CD4-positive, alpha-beta T cell treated with Interleukin-6 for 4 hours (primary cell): ENCODE results near the gene USP11.

Source experiments
- DNase-seq: peaks from one replicate; pipeline ENCODE4 v3.0.0-alpha.2; 2020; ENCODE audit warnings: mixed read lengths

Gene USP11

GRCh38 chrX:47232803-47233332 lies at the start of gene USP11:
Gene USP11 (plus strand): TSS chrX:47233009. CDS start chrX:47233044, 35 bp downstream.
- peak; percentile 38 for DNase-seq

- DNase-seq = no peak
Observed at GRCh38 chrX:47184486-47184885, 48.3 kb upstream of the USP11 start.

GRCh38 chrX:47185241-47185640 lies 47.6 kb upstream of the USP11 start:
- DNase-seq = no peak

DNA sequence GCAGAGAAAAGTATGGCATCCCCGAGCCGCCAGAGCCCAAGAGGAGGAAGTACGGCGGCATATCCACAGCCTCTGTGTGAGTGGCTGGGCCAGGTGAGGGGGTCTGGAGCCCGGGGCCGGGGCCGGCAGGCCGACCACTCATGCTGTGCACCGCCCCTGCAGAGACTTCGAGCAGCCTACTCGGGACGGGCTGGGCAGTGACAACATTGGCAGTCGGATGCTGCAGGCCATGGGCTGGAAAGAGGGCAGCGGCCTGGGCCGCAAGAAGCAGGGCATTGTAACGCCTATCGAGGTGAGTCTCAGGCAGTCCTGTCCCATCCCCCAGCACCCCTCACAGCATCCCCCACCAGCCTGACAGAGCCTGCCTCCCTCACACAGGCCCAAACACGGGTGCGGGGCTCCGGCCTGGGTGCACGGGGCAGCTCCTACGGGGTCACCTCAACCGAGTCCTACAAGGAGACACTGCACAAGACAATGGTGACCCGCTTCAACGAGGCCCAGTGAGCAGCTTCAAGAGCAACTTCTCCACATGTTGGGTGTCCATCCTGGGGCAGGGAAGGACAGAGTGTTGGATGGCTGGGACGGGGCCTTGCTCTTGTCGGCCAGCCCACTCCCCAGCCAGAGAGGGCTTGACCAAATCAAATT lies 46.6 kb upstream of the USP11 start:
- no peak for DNase-seq

DNA sequence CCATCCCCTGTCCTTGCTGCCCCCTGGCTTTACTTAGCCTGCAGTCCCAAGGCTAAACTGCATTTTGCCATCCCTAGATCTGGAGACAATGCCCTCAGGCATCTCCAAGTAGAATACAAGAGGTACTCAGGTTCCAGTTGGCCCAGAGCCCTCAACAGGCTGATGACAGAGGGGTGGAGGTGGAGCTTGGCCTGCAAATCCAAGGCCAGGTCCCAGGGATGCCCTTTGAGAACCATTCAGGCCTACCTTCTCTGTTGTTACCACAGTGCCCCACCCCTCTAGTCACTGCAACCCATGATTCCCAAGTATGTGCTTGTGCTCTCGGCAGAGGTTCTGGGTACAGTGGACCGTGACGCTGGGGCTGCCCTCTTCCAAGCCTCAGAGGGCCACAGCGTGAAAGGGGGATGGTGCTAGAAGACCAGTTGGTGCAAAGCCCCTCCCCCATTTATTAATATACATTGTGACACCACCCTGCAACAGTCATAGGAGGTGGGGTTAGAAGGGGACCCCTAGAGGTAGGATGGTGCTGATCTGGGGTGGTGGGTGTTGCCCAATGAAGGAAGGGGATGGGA lies 45.6 kb upstream of the USP11 start:
- DNase-seq = no peak

DNA sequence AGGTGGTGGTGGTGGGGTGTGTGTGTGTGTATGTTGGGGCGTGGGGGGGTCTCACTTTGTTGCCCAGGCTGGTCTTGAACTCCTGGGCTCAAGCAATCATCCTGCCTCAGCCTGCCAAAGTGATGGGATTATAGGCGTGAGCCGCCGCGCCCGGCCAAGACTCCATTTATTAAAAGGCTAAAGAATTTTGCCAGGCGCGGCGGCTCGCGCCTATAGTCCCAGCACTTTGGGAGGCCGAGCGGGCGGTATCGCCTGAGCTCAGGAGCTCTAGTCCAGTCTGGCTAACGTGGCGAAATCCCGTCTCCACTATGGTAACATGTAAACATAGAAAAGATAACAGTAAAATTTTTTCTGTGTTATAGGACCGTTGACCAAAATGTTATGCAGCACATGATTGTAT lies 42.9 kb upstream of the USP11 start:
- no peak for DNase-seq

GRCh38 chrX:47190445-47191269 lies 42.2 kb upstream of the USP11 start:
- peak; percentile 86 for DNase-seq

DNA sequence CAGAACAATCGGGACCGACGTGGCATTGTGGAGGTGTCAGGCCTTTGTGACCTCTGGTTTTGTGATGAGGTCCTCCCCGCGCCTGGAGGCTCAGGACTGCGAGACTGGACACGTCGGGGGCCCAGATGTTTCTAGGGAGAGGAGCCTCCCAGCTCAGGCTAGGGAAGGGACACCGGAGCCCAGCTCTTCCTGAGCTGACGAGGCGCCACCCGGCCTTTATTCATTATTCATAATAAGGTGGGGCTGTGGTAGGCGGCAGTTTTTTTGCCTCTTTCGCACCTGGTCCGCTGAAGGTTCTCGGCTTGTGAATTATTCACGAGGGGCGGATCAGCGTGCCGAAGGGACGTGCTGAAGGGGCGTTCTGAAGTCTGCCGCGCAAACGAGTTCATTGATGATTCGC lies 41.5 kb upstream of the USP11 start:
- DNase-seq = peak; percentile 63

GRCh38 chrX:47191806-47192401 lies 40.9 kb upstream of the USP11 start:
- DNase-seq = no peak

- peak; percentile 98 for DNase-seq
Observed at GRCh38 chrX:47193475-47194193, 39.2 kb upstream of the USP11 start, which contains the start of gene UBA1. Gene UBA1 (plus strand): TSS chrX:47193829. CDS start chrX:47198803, 4,974 bp downstream.

DNA sequence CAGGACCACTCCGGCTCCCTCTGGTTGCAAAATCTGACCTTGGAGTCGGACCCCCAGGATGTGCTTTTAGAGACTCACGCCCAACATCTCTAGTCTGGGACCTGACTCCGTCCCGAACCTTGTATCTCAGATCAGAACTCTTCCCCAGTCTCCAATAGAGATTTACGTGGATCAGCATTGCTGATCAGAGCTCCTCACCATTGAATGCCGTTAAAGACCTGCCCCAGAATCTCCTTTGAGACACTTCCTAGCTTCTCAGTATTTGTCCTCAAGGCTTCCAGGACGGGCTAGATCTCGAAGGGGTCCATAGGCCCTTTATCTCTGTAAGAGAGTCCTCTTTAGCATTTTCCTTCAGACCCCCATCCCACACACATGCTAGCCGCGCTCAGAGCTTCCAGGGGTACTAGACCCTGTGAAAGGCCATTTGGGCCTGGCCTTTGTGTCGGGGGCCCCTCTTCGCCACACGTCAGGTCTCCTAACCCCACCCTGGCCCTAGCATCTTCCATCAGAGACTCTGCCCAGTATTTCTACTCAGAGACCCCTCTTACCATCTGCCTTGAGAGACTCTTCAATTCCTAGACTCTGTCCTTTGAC lies 38.5 kb upstream of the USP11 start:
- DNase-seq = no peak

GRCh38 chrX:47196098-47196497 lies 36.7 kb upstream of the USP11 start:
- no peak for DNase-seq

DNA sequence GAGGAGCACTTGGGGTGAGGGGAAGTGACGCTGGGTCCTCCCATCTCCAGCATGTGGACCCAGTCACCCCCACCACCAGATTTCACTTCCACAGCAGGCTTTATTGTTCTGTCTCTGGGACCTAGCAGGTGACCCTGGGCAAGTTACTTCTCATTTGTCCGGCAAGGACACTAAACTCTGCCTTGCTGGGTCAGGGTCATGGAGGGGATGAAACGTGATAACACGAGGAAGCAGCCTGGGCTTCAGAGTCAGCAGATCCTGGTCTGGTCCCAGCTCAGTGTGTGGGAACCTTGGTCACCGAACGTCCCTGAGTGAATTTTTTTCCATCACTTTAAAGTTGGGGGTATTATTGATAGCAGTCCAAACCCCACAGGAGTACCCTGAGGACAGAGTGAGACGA lies 35.3 kb upstream of the USP11 start:
- no peak for DNase-seq

- DNase-seq = no peak
Observed at GRCh38 chrX:47198026-47198686, 34.7 kb upstream of the USP11 start.

DNA sequence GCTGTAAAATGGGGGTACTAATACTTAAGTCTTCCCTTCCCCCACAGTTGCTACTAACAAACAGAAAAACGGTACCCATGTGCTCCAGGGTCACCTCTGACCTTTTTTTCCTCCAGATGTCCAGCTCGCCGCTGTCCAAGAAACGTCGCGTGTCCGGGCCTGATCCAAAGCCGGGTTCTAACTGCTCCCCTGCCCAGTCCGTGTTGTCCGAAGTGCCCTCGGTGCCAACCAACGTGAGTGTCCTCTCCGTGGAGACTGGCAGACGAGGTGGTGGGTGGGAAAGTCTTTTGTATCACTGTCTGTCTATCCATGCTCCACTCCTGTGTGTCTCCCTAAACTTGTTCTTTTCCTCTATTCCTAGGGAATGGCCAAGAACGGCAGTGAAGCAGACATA lies 34.1 kb upstream of the USP11 start:
- no peak for DNase-seq

DNA sequence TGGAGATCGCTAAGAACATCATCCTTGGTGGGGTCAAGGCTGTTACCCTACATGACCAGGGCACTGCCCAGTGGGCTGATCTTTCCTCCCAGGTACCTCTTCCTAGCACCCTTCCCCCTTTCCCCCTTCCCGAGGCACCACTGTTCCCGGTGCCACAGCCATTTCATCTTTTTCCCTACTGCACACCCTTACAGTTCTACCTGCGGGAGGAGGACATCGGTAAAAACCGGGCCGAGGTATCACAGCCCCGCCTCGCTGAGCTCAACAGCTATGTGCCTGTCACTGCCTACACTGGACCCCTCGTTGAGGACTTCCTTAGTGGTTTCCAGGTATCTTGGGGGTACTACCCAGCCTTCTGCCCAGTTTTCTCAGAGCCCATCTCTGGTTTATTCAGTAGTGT lies 33.5 kb upstream of the USP11 start:
- DNase-seq = no peak

DNA sequence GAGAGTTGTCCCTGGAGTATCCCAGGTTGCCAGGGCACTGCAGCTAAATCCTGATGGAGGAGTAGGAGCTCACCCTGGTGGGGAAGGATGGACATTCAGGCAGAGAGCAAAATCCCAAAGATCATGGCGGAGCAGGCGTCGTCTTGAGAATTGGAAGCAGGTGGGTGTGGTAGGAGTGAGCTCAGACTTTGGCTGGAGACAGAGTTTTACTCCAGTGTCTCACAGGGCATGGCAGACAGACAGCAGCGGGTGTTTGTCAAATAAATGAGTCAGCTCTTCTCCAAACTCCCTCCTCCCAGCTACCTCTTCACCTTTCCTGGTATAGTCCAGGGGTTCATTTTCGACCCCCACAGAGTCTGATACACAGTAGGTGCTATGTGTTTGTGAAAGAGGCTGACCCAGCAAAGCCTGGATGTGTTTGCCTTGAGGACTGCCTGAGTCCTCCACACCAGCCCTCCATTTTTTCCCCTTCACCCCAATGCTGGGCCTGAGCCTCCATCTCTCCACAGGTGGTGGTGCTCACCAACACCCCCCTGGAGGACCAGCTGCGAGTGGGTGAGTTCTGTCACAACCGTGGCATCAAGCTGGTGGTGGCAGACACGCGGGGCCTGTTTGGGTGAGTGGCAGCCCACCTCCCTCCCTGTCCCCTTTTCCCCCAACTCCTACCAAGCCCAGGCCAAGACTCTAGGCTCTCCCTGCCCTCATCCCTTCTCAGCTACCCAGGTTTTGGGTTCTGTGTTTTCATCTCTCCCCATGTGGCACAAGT lies 32.2 kb upstream of the USP11 start:
- DNase-seq = no peak

DNA sequence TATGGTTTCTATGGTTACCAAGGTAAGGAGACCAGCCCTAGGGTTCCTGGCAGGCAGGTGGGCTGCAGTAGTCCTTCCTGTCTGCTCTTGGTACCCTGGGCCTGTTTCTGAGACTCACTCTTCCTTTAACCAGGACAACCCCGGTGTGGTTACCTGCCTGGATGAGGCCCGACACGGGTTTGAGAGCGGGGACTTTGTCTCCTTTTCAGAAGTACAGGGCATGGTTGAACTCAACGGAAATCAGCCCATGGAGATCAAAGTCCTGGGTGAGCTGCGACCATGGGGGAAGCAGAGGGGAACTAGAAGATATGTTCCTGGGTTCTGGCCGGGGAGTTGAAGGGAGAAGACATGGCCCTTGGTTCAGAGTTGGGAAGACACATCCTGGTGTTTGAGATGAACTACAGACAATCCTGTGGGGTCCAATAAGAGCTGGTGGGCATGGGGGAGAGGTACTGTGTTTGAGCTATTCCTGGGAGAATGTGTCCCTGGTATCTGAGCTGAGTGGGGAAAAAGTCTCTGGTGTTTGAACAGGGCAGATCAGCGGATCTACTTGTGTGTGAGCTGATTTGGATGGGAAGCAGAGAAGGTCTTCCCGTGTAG lies 31.4 kb upstream of the USP11 start:
- no peak for DNase-seq

DNA sequence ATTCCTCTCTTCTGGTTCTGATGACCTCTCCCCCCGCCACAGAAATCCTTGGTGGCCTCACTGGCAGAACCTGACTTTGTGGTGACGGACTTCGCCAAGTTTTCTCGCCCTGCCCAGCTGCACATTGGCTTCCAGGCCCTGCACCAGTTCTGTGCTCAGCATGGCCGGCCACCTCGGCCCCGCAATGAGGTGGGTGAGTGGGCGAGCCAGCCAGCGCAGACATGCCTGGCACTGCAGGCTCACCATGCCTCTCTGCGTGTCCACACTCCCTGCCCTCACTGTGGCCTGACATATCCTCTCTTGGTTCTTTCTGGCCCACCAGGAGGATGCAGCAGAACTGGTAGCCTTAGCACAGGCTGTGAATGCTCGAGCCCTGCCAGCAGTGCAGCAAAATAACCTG lies 30.5 kb upstream of the USP11 start:
- DNase-seq = no peak

DNA sequence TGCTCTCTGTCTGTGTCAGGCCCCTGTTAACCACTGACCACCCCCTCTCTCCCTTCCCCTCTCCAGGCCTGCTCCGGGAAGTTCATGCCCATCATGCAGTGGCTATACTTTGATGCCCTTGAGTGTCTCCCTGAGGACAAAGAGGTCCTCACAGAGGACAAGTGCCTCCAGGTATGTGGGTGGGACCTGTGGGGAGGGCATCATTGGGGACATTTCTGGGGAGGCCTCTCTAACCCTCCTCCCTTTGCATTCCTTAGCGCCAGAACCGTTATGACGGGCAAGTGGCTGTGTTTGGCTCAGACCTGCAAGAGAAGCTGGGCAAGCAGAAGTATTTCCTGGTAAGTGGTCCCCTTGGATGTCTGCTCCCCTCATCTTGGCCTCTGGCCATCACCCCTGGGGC lies 29.9 kb upstream of the USP11 start:
- no peak for DNase-seq
